ENCODE data around the gene LYRM7. TPM values are rescaled to one million over a fixed set of nuclear protein-coding genes. Genes with fewer than 3 reads are reported as not detected.
"Not testable (repeated sequence)": the region's sequence is repeated elsewhere in the genome, so short reads cannot be mapped to it uniquely, and the experiment has no call there.

Gene LYRM7
- total RNA-seq, 2 experiments from 2014 or later: 14.4 to 25.5 TPM

- H4K20me1 ChIP-seq (ENCODE audit: insufficient read depth, low read length): no peaks in the 10 kb centered on the region
- ChIA-PET POLR2A (interaction anchor here (0.6 to 1.2 kb wide), 3 partner anchors 11 to 805 kb away, joined by 3 read pairs; no protein-coding TSS in a partner anchor), CTCF (ENCODE audit: unreplicated experiment) (no interaction called here)
- intact Hi-C loops (cut with micrococcal nuclease; ENCODE audit: unreplicated experiment): no loop called here
- no peaks in the 10 kb centered on the region for H3K9me3 ChIP-seq (ENCODE audit: low read length)
- TF ChIP-seq CTCF (conservative IDR thresholded peaks at IDR 0.05; ENCODE audit: low read length): no peak
- TF ChIP-seq EZH2phosphoT487 (IDR thresholded peaks at IDR 0.05; ENCODE audit: borderline replicate concordance, low read depth, low read length): no peak
- no peaks in the 10 kb centered on the region for H3K4me1 ChIP-seq (ENCODE audit: insufficient read depth, low read length, poor library complexity, severe bottlenecking)
- H3K36me3 ChIP-seq (ENCODE audit: insufficient read depth, low read length): peaks cover 42% of the 10 kb centered on the region
- no peaks in the 10 kb centered on the region for H3K79me2 ChIP-seq (ENCODE audit: insufficient read depth, low read depth, low read length)
- no TSS peak for BruUV-seq (replicated peaks)
- no peak overlapping the region for H3K4me3 ChIP-seq (ENCODE audit: low read depth, low read length, poor library complexity, severe bottlenecking)
- no peak overlapping the region for H3K27ac ChIP-seq (ENCODE audit: low read depth, low read length, poor library complexity, severe bottlenecking)
- H2AFZ ChIP-seq (ENCODE audit: low read length): no peak overlapping the region
- no peaks in the 10 kb centered on the region for H3K9me2 ChIP-seq (ENCODE audit: insufficient read depth, low read length)
- no peak overlapping the region for H3K4me2 ChIP-seq (ENCODE audit: low read length)
- no peak for DNase-seq (ENCODE audit: low spot score)
These were observed 14.9 kb downstream of the LYRM7 start for GRCh38 chr5:131185523-131186104.

- Histone ChIP-seq H3K4me1 (ENCODE audit: insufficient read depth, low read length, poor library complexity, severe bottlenecking) (no peaks in the 10 kb centered on the region), H3K79me2 (ENCODE audit: insufficient read depth, low read depth, low read length) (no peaks in the 10 kb centered on the region), H3K4me3 (ENCODE audit: low read depth, low read length, poor library complexity, severe bottlenecking) (no peak overlapping the region), H2AFZ (ENCODE audit: low read length) (no peak overlapping the region), H3K27ac (ENCODE audit: low read depth, low read length, poor library complexity, severe bottlenecking) (no peak overlapping the region), H3K9me3 (ENCODE audit: low read length) (no peaks in the 10 kb centered on the region), H3K9me2 (ENCODE audit: insufficient read depth, low read length) (no peaks in the 10 kb centered on the region), H3K4me2 (ENCODE audit: low read length) (no peak overlapping the region), H4K20me1 (ENCODE audit: insufficient read depth, low read length) (no peaks in the 10 kb centered on the region), H3K36me3 (ENCODE audit: insufficient read depth, low read length) (peaks cover 44% of the 10 kb centered on the region)
- intact Hi-C loops (cut with micrococcal nuclease; ENCODE audit: unreplicated experiment): no loop called here
- CTCF ChIA-PET (ENCODE audit: unreplicated experiment): no interaction called here
- BruUV-seq (replicated peaks): no TSS peak
- TF ChIP-seq EZH2phosphoT487 (IDR thresholded peaks at IDR 0.05; ENCODE audit: borderline replicate concordance, low read depth, low read length): no peak
- no peak for TF ChIP-seq CTCF (conservative IDR thresholded peaks at IDR 0.05; ENCODE audit: low read length)
- no peak for DNase-seq (ENCODE audit: low spot score)
- POLR2A ChIA-PET: interaction anchor here (0.6 to 0.8 kb wide), 2 partner anchors 18 to 806 kb away, joined by 3 to 4 read pairs; no protein-coding TSS in a partner anchor
These were observed 16.0 kb downstream of the LYRM7 start for GRCh38 chr5:131186561-131187256.

- Histone ChIP-seq H3K9me3 (ENCODE audit: low read length) (no peaks in the 10 kb centered on the region), H3K4me2 (ENCODE audit: low read length) (no peak overlapping the region), H3K4me3 (ENCODE audit: low read depth, low read length, poor library complexity, severe bottlenecking) (no peak overlapping the region), H3K36me3 (ENCODE audit: insufficient read depth, low read length) (peaks cover 10% of the 10 kb centered on the region), H3K27ac (ENCODE audit: low read depth, low read length, poor library complexity, severe bottlenecking) (no peak overlapping the region), H3K79me2 (ENCODE audit: insufficient read depth, low read depth, low read length) (no peaks in the 10 kb centered on the region), H4K20me1 (ENCODE audit: insufficient read depth, low read length) (no peaks in the 10 kb centered on the region), H3K4me1 (ENCODE audit: insufficient read depth, low read length, poor library complexity, severe bottlenecking) (no peaks in the 10 kb centered on the region), H2AFZ (ENCODE audit: low read length) (no peak overlapping the region), H3K9me2 (ENCODE audit: insufficient read depth, low read length) (no peaks in the 10 kb centered on the region)
- TF ChIP-seq CTCF (conservative IDR thresholded peaks at IDR 0.05; ENCODE audit: low read length) (no peak), EZH2phosphoT487 (IDR thresholded peaks at IDR 0.05; ENCODE audit: borderline replicate concordance, low read depth, low read length) (no peak)
- ChIA-PET CTCF (ENCODE audit: unreplicated experiment) (no interaction called here), POLR2A (interaction anchor here (0.8 kb wide), 1 partner anchor 490 kb away, joined by 3 read pairs; no protein-coding TSS in a partner anchor)
- intact Hi-C loops (cut with micrococcal nuclease; ENCODE audit: unreplicated experiment): no loop called here
- DNase-seq (ENCODE audit: low spot score): no peak
- no TSS peak for BruUV-seq (replicated peaks)
These were observed 22.4 kb downstream of the LYRM7 start for GRCh38 chr5:131193106-131193505.

GRCh38 chr5:131193897-131194296 lies 23.2 kb downstream of the LYRM7 start:
- H4K20me1 ChIP-seq (ENCODE audit: insufficient read depth, low read length); H3K9me2 ChIP-seq (ENCODE audit: insufficient read depth, low read length); H3K4me3 ChIP-seq (ENCODE audit: low read depth, low read length, poor library complexity, severe bottlenecking); BruUV-seq (replicated peaks); H3K4me2 ChIP-seq (ENCODE audit: low read length); POLR2A ChIA-PET; CTCF ChIA-PET (ENCODE audit: unreplicated experiment); H3K4me1 ChIP-seq (ENCODE audit: insufficient read depth, low read length, poor library complexity, severe bottlenecking); H2AFZ ChIP-seq (ENCODE audit: low read length); H3K27ac ChIP-seq (ENCODE audit: low read depth, low read length, poor library complexity, severe bottlenecking); intact Hi-C loops (cut with micrococcal nuclease; ENCODE audit: unreplicated experiment); DNase-seq (ENCODE audit: low spot score); H3K79me2 ChIP-seq (ENCODE audit: insufficient read depth, low read depth, low read length); H3K36me3 ChIP-seq (ENCODE audit: insufficient read depth, low read length); H3K9me3 ChIP-seq (ENCODE audit: low read length): not testable (repeated sequence)
